OCI-LY1 (cell line): ENCODE results near the gene CT47A7.
"Not testable (repeated sequence)": the region's sequence is repeated elsewhere in the genome, so short reads cannot be mapped to it uniquely, and the experiment has no call there.

Source experiments
- H2AFZ ChIP-seq: fragments of 200-600 bp; sonication (generic), shearing (Covaris generic); 2 replicates; pipeline ENCODE4 v1.6.0; 2014; ENCODE audit warnings: antibody characterized with exemption, mild to moderate bottlenecking, low read length
- H3F3A ChIP-seq: fragments of 200-600 bp; sonication (generic), shearing (Covaris generic); 2 replicates; pipeline ENCODE4 v1.6.0; 2014; ENCODE audit warnings: mild to moderate bottlenecking, antibody characterized with exemption, low read length, moderate library complexity; ENCODE audit not compliant: insufficient read depth
- H3K27ac ChIP-seq: fragments of 200-600 bp; sonication (generic); 2 replicates; pipeline ENCODE4 v1.5.1; 2014; ENCODE audit warnings: low read length, mixed run types, mild to moderate bottlenecking, low read depth; ENCODE audit not compliant: poor library complexity, severe bottlenecking
- H3K27me3 ChIP-seq: fragments of 200-600 bp; sonication (generic); 2 replicates; pipeline ENCODE4 v1.6.0; 2014; ENCODE audit warnings: antibody characterized with exemption, mild to moderate bottlenecking, low read length, moderate library complexity; ENCODE audit not compliant: insufficient read depth
- H3K36me3 ChIP-seq: fragments of 200-600 bp; sonication (generic); 2 replicates; pipeline ENCODE4 v1.6.1; 2014; ENCODE audit warnings: mild to moderate bottlenecking, antibody characterized with exemption, low read length, moderate library complexity, mixed read lengths; ENCODE audit not compliant: insufficient read depth
- H3K4me1 ChIP-seq: fragments of 200-600 bp; sonication (generic); 2 replicates; pipeline ENCODE4 v1.5.1; 2014; ENCODE audit warnings: mild to moderate bottlenecking, low read length, moderate library complexity; ENCODE audit not compliant: insufficient read depth, severe bottlenecking
- H3K4me2 ChIP-seq: fragments of 200-600 bp; sonication (generic), shearing (Covaris generic); 2 replicates; pipeline ENCODE4 v1.6.1; 2014; ENCODE audit warnings: low read length
- H3K4me3 ChIP-seq: fragments of 200-600 bp; sonication (generic); 2 replicates; pipeline ENCODE4 v1.5.1; 2014; ENCODE audit warnings: low read length, low read depth, mild to moderate bottlenecking, mixed read lengths; ENCODE audit not compliant: poor library complexity, severe bottlenecking
- H3K79me2 ChIP-seq: fragments of 200-600 bp; shearing (Covaris generic); 2 replicates; pipeline ENCODE4 v1.6.1; 2016; ENCODE audit warnings: mixed run types, low read length, mixed read lengths; ENCODE audit not compliant: insufficient read depth
- H3K9ac ChIP-seq: fragments of 200-600 bp; sonication (generic), shearing (Covaris generic); 2 replicates; pipeline ENCODE4 v1.6.1; 2014; ENCODE audit warnings: mild to moderate bottlenecking, low read length, mixed read lengths
- H3K9me2 ChIP-seq: fragments of 200-600 bp; sonication (generic), shearing (Covaris generic); 2 replicates; pipeline ENCODE4 v1.6.1; 2014; ENCODE audit warnings: low read depth, mild to moderate bottlenecking, low read length, mixed read lengths
- H3K9me3 ChIP-seq: fragments of 200-600 bp; shearing (Covaris generic); 2 replicates; pipeline ENCODE4 v1.6.1; 2014; ENCODE audit warnings: low read length, mixed read lengths
- H4K20me1 ChIP-seq: fragments of 200-600 bp; sonication (generic), shearing (Covaris generic); 2 replicates; pipeline ENCODE4 v1.6.0; 2016; ENCODE audit warnings: mild to moderate bottlenecking, low read length; ENCODE audit not compliant: insufficient read depth
- EZH2 ChIP-seq: fragments of 200-600 bp; sonication (generic), shearing (Covaris generic); IDR thresholded peaks from 2 replicates; pipeline ENCODE4 v1.8.0; 2017; ENCODE audit warnings: borderline replicate concordance, mixed run types, mild to moderate bottlenecking, antibody characterized with exemption, low read length, moderate library complexity, mixed read lengths
- TF ChIP-seq, protein P1 (sequence below): fragments of 200-600 bp; sonication (generic), shearing (Covaris generic); IDR thresholded peaks from 2 replicates; pipeline ENCODE4 v1.5.1; 2017; ENCODE audit warnings: mild to moderate bottlenecking, antibody characterized with exemption, low read length, moderate library complexity, mixed read lengths

The CT47A7 gene

GRCh38 chrX:120956500-120956899 is at the start of gene CT47A7:
Gene CT47A7, minus strand, starts transcription at chrX:120956600. Its CDS starts 255 bp downstream, at chrX:120956345.
- not testable (repeated sequence) for H4K20me1 ChIP-seq, H3K4me3 ChIP-seq, H3K4me1 ChIP-seq, H2AFZ ChIP-seq, H3K9ac ChIP-seq, H3K4me2 ChIP-seq, H3K27ac ChIP-seq, H3K9me3 ChIP-seq, H3K36me3 ChIP-seq, H3F3A ChIP-seq, H3K9me2 ChIP-seq, H3K79me2 ChIP-seq, H3K27me3 ChIP-seq

- Histone ChIP-seq H3K4me1 (no peaks in the 10 kb centered on the region), H3K9ac (no peak overlapping the region), H4K20me1 (no peaks in the 10 kb centered on the region), H3K9me3 (no peaks in the 10 kb centered on the region), H3K27me3 (no peaks in the 10 kb centered on the region), H2AFZ (no peak overlapping the region), H3F3A (no peaks in the 10 kb centered on the region), H3K4me3 (no peak overlapping the region), H3K27ac (no peak overlapping the region), H3K9me2 (no peaks in the 10 kb centered on the region), H3K79me2 (no peaks in the 10 kb centered on the region), H3K4me2 (no peak overlapping the region), H3K36me3 (no peaks in the 10 kb centered on the region)
- TF ChIP-seq EZH2: no peak
- TF ChIP-seq, protein P1, sequence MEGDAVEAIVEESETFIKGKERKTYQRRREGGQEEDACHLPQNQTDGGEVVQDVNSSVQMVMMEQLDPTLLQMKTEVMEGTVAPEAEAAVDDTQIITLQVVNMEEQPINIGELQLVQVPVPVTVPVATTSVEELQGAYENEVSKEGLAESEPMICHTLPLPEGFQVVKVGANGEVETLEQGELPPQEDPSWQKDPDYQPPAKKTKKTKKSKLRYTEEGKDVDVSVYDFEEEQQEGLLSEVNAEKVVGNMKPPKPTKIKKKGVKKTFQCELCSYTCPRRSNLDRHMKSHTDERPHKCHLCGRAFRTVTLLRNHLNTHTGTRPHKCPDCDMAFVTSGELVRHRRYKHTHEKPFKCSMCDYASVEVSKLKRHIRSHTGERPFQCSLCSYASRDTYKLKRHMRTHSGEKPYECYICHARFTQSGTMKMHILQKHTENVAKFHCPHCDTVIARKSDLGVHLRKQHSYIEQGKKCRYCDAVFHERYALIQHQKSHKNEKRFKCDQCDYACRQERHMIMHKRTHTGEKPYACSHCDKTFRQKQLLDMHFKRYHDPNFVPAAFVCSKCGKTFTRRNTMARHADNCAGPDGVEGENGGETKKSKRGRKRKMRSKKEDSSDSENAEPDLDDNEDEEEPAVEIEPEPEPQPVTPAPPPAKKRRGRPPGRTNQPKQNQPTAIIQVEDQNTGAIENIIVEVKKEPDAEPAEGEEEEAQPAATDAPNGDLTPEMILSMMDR: peak; percentile 42; the same call in 1 of the 2 replicates
Observed at GRCh38 chrX:121000589-121000988, 44.2 kb upstream of the CT47A7 start.

DNA sequence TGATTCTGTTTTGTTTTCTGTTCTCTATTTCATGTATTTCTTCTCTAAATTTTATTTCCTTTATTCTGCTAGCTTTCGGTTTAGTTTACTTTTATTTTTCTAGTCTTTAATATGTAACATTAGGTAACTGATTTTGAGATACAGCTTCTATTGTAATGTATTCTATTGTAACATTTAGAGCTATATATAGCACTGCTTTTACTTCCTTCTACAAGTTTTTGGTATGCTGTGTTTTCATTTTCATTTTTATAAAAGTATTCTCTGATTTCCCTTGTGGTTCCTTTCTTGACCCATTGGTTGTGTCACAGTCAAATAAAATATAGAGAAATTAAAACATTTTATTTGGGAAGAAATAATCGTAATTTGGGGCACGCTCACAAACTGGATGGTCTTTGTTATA is 43.0 kb upstream of the CT47A7 start:
- Histone ChIP-seq H3K9me2 (no peaks in the 10 kb centered on the region), H4K20me1 (no peaks in the 10 kb centered on the region), H3K4me2 (no peak overlapping the region), H3K27ac (no peak overlapping the region), H3K9me3 (no peaks in the 10 kb centered on the region), H3F3A (no peaks in the 10 kb centered on the region), H3K79me2 (no peaks in the 10 kb centered on the region), H3K9ac (no peak overlapping the region), H2AFZ (no peak overlapping the region), H3K36me3 (no peaks in the 10 kb centered on the region), H3K27me3 (no peaks in the 10 kb centered on the region), H3K4me3 (no peak overlapping the region), H3K4me1 (no peaks in the 10 kb centered on the region)
- TF ChIP-seq, protein P1: no peak
- TF ChIP-seq EZH2: no peak

DNA sequence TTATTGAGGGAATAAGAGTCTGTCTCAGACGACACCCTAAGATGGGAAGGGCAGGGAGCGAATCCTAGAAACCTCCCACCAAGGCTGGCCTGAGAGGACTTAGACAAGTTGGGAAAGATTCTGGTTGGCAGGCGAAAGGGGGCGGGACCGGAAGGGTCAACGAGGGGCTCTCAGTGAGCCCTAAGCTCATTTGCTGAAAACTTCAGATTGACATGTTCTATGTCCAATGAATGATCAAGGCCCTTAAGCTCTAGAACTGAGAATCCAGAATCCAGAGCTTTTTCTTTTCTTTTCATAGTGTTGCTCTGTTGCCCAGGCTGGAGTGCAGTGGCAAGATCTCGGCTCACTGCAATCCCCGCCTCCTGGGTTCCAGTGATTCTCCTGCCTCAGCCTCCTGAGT is 29.3 kb upstream of the CT47A7 start, which contains the start of gene CT47A1:
TSS of gene CT47A1 (minus strand) at position 101 of the 400 bp plus-strand sequence. CDS start 231 bp downstream, outside the sequence.
- H2AFZ ChIP-seq, H3K36me3 ChIP-seq: not testable (repeated sequence)

More for the DNA sequence above, 29.3 kb upstream of the CT47A7 start, which contains the start of gene CT47A1:
- H3K4me2 ChIP-seq, H3K9me2 ChIP-seq, H4K20me1 ChIP-seq, H3K79me2 ChIP-seq, H3F3A ChIP-seq, H3K9ac ChIP-seq, H3K27ac ChIP-seq, H3K9me3 ChIP-seq, H3K27me3 ChIP-seq, H3K4me1 ChIP-seq, H3K4me3 ChIP-seq: not testable (repeated sequence)
